Superior temporal gyrus (tissue), 1 donor: ENCODE measurements around the gene RAB34.

ENCODE experiments used
- DNase-seq: peaks from one replicate; pipeline ENCODE4 v3.0.0-alpha.2; 2016; ENCODE audit errors: extremely low spot score

Gene RAB34

DNA sequence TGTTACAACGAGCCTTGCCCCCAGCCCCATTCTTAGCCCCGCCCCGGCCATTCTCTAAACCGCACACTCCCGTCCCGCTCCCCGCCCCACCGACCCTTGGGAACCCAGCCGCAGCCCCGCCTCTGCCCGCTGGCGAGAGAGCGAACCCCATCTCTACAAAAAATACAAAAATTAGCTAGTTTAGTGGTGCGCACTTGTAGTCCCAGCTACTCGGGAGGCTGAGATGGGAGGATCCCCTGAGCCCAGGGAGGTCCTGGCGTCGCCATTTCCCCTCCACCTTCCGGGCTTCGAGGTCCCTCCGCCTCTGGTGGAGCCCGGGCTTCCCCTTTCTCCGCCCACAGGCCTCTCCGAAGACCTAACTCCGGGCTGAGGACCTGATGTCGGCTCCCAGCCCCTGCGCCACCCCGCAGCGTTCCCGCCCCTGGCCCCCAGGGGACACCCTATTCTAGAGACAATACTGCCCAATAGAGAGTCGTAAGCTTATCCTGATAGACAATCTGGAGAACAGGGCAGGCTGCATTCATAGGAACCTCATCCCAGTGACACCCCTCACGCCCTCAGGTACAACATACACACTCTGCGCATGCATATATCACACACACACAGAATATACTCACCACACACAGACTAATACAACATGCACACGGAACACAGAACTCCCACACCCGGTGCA, 5.5 kb downstream of the RAB34 start:
- DNase-seq: no peak

DNA sequence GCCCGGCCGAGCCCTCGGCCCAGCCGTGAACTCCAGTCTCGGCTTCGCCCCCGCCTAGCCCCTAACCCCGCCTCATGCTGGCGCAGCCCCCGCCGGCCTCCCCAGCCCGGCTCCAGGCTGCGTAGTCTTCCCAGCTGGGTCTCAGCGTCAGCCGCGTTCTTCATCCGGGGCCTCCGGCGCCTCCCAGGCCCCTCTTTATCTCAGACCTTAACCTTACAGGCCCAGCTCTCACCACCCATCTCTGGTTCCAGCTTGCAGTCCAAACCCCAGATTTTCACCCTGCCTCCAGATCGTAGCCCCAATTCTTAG, 6.0 kb downstream of the RAB34 start, which contains the start of gene PROCA1:
Gene PROCA1, minus strand, starts transcription at position 166 of the 309 bp plus-strand sequence. CDS start 228 bp downstream, outside the sequence.
- no peak for DNase-seq

DNA sequence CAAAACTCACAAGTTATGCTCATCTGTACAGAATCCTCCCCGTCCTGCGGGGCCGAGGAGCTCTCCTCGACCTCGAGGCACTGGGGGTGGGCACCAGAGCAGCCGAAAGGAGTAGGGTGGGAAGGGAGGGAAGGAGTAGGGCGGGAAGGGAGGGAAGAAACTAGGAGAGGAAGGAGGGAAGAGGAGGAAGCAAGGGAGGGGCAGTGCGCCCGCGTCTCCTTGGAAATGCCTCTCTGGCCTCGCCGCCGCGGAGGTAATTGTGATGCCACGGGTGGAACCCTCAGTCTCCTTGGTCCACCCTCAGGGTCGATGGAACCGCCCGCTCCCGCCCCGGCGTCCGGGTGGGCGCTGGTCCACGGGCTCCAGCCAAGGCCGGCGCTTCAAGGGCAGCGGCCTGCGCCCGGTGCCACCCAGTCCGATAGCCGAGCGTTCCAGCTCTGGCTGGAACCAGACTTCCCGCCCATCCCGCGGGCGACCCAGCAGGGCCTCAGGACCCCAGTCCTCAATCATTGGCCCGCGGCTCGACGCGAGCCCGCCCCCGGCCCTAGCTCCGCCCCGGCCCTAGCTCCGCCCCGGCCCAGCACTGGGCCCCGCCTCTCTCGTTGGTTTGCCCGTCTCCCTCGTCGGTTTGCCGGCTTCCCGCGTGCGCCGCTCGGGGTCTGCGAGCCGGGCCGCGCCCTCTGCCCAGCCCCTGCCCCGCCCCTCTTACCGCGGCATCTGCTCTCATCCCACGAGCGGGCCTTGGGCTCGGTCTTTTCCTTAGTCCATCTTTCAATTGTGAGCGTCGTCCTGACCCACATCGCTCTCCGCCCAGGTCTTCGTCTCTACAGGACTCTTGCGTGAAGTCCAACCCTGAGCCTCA, 6.6 kb downstream of the RAB34 start:
- peak; percentile 65 for DNase-seq

DNA sequence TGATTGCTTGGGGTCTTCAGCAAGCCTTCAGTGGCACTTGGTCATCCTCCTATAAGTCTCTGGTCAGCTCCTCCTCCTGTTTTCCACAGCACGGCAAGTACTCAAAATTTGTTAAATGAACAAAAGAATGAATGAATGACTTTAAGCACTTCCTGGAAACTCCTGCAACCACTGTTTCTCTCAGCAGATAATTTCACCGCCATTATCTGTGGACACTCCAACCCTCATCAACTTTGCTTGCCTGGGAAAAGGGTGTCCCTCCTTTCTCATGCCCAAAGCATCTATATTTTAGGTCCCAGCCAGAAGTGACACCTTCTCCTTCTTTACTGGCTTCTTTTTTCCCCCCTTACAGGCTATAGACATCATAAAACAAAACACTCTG, 10.3 kb downstream of the RAB34 start:
- DNase-seq: no peak

DNA sequence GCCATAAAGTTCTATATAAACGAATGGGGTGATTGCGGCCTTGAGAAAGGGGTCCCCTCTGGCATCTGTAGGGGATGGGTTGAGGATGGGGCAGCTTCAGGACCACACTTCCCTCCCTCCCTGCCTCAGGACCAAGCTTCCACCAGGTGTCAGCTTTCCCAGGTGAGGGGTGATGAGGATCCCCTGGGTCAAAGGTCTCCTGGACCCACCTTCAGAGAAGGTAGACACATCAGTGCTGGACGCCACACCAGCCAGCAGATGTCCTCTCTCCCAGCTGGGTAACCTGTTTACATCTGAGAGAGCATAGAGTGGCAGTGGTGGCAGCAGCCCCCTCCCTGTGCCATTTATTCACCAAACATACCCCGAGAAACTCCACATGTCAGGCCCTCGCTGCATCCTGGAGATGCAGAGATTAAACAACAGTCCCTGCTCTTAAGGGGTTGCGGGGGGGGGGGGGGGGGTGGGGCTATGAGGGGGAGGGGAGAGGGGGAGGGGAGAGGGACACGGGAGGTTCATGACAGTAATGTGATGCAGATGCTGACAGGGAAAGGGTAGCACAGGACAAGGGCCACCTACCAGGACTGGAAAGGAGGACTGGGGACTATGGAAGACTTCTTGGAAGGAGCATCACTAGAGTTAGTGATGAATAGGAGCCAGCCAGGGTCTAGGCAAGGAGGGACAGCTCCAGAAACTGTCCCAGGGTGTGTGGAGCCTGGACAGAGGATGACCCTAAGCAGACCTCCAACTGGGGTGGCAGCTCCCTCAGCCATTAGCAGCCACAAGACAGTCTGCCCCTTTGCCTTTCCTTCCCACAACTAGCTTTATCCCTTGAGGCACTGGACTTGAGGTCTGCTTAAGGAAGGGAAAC, 11.0 kb downstream of the RAB34 start:
- DNase-seq: no peak

DNA sequence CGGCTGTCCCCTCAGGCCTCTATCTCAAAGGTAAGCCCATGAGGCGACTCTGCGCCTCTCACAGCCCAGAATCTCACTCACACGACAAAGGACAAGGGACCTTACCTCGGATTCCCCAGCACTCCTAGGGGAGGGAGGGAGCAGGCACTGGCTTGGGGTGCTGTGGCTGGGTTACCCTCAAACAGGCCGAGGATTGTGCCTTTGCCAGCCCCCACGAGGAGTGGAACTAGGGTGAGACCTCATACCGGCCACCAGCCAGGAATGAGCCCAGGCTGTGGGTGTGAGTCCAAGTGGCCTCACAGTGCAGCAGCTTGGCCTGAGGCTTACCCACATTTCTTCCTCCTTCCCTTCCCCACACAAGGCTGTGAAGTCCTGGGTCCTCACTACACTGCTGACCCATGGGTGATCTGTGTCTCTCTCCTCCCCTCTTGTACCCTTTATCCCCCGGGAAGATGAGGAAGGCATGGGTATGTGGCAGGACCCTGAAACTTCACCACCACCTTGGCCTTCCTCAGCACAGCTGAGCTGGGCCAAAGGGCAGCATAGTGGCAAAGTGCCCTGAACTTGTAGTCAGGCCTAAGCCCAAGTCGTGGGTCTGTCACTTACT, 11.8 kb downstream of the RAB34 start:
- DNase-seq: no peak

DNA sequence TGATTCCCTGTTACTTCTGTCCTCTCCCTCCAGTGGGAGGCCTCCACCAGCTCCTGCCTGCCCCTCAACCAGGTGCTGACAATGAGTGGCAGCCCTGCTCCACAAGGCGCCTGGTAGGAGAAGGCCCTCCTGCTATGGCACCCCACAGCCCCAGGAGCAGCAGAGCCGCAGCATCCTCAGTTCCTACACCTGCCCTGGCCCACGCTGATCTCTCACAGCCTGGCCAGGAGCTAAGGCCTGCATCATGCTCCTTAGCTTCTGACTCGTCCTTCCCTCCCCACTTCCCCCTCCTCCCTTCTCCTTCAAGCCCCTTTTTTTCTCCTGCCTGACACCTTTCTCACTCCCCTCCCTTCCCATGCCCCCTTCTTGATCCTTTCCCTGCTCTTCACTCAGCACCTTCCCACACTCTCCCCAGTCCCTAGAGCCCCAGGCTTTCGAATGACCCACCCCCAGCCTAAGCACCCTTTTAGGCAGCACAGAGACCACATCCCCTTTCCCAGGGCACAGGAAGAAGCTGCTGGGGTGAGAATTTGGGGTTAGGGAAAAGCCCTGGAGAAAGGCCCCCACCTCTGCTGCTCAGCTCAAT, 12.5 kb downstream of the RAB34 start:
- no peak for DNase-seq

DNA sequence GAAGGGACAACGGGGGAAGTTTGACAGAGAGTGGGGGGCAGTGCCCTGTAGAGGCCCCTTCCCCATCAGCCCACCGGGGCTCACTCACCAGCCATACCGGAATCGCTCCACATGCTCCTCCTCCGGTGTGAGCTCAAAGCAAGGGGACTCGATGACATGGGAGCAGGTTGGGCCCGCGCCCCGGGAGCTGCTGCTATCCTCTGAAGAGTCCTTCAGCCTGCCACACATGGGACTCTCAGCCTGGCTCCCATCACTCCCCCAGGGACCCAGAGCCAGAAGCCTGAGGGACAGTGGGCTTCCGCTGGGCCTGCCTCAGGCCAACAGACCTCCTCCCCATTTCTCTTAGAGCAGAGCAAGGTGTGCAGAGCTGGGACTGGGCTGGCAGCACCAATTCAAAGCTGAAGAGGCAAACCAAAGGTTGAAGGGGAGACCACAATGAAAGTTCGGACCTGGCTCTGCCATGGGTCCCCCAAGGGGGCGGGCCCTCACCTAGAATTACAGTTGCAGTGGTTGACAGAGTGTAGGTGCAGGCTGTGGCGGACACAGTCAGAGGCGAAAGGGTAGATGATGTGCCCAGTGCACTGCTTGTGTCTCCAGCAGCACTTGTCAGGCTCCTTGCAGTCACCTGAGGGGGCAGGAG, 13.3 kb downstream of the RAB34 start:
- no peak for DNase-seq

DNA sequence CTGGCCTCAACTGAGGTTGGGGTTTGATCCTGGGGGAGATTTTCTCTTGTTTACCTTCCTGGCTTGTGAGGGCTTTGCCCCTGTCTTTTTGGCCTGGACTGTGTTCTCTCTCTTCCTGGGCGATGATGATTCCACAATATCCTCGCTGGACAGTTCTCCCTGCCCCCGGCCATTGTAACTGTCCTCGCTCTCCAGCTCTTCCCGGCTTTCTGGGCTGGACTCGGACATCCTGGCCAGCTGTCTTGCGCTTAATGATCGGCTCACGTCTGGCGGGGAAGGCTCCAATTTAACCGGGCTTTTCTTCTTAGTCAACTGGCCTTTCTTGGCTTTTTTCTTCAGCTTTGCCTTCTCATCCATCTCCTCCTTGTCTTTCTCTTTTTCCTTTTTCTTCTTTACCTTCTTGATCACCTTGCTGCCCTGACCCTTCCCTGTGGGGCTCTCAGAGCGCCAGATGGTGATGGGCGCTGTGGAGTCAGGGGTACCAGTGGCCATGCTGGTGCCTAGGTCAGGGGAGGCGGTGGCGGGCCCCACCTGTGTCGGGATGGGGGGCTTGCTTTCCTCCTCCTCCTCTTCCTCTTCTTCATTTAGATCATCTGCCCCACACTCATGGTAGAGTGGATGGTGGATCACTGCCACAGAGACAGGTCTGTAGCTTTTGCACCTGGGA, 14.0 kb downstream of the RAB34 start:
- DNase-seq: no peak

DNA sequence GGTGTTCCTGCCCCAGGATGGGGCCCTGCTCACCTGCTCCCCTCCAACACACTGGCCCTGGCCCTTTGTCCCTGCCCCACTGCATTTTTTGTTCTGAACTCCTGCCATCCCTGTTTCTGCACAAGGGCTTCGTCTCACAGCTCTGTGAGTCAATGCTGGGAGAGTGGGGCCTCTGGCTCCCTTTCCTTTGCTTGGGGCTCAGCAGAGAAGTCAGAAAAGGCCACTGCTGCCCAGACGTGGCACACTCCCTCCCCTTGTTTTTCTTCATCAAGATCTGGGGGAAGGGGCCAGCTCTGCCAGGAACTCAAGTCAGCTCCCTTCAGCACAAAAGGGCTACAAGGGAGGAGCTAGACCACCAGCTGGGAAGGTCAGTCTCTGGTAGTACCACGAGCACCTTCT, 14.9 kb downstream of the RAB34 start:
- no peak for DNase-seq

DNA sequence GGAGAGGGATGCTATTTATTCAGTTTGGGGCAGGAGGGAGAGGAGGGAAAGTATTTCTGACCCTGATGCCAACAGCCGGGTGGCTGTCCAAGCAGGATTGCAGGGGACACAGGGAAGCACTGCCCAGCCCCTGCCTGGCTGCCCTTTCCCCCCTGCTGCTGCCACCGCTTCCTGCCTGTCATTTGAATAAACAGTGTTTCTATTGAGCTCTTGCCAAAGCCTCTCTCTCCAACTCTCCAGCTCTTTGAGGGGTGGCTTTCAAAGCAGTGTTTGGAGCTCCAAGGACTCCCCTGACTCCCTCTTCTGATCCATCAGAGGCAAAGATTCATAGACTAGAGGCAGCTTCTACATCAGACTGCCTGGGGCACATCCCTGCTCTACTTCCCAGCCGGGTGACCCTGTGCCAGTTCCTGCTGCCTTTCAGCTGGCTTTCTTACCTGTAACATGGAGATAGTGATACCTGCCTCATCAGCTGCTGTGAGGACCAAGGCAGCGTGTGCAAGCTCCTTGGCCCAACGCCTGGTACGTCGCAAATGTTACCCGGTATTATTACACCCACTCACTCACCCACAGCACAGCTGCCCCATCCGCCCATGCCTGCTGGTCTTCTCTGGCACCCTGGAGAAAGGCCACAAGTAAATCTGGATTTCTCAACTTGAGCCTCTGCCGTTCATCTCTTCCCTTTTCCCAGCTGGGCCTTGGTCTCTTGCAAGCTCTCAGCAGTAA, 15.5 kb downstream of the RAB34 start:
- DNase-seq: peak; percentile 78

DNA sequence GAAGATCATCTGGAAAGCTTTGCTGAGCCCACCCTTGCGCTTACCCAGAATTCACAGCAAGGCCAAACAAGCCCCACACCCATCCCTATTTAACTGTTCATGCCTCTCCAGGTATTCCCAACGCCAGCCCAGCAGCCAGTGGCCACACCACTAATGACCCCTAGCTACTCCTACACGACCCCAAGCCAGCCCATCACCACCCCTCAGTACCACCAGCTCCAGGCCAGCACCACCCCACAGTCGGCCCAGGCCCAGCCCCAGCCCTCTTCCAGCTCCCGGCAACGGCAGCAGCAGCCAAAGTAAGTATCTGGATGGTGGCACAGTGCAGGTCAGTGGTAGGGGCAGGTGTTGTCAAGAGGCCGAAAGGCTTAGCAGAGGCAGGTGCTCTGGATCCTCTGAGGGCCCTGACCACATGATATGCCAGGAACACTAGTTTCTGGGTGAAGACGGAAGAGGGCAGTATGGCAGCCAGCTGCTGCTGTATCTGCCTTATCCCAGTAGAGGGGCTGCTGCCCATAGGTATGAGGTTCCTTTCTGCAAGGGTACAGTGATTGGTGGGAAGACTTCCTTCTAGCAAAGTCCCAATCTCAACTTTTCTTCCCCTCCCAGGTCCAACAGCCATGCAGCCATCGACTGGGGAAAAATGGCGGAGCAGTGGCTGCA, 16.7 kb downstream of the RAB34 start:
- no peak for DNase-seq

DNA sequence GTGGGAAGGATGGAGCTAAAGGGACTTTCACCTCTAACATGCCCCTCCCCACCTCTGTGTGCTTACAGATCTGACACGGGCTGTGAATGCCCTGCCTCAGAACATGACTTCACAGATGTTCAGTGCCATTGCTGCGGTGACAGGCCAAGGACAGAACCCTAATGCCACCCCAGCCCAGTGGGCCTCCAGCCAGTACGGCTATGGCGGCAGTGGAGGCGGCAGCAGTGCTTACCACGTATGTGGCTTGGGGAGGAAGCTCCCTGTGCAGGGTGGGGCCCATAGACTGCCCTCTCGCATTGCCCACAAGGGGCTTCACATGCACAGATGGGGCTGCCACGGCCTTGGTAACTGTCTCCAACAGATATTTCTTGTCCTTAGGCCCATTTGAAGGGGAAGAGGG, 17.4 kb downstream of the RAB34 start:
- DNase-seq: no peak

DNA sequence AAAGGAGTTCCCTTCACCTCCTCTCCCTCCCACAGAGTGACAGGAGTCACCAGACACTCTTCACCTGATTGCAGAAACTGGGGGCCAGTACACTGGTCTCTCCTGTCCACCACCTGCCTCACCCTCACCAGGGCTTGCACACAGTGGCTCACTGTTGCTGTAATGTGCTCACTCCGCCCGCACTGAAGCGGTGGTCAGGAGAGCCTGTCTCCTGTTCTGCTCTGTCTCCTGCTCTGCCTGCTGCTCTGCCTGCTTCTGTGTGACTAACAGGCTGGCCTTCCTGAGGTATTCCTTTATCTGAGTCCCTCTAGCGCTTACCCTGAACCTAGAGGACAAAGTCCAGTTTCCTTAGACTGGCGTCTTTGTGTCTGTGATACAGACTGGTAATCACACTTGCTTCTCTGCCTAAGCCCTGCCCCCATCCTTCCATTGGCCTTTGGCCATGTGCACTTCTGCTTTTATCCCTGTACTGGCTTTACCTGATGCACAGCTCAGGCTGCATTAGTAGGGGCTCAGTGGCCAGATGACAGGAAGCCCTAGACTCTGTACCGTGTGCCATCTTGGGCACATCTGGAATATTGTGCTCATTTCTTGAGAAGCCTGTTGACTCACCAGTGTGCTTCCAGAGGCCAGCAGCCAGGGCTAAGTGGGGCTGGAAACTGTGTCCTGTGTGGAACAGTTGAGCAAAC, 19.3 kb downstream of the RAB34 start:
- no peak for DNase-seq

DNA sequence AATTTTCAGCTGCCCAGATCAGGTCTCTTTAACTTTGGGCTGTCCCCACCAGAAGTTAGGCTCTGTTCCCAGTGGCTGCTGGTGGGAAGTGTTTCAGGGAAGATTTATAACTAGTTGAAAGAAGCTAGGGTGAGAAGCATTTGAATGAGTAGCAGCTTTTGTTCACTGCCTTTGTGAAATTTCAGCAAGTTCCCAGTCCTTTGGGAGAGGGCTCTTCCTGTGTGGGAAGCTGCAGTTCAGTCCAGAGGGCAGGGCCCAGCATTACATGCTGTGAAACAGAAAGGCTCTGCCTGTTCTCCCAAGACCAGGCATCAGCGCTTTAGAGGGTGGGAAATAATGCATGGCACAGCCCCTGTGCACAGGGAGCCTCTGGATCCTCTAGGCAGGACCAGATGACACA, 23.8 kb downstream of the RAB34 start:
- DNase-seq: no peak

DNA sequence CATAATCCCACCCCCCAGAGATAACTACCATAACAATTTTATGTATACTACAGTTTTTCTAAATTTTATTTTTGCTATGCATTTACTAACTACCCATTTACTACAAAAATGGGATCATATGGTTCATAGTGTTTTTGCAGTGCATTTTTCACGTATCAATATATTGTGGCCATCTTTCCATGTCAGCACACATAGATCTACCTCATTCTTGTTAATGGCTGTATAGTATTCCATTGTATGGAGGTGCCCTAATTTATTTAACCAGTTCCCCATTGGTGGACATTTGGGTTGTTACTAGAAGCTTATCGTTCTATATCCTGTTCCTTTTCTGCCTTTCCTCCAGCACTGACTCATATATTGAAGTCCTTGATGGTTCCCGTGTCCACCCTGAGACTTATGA, 28.7 kb downstream of the RAB34 start:
- DNase-seq: no peak

DNA sequence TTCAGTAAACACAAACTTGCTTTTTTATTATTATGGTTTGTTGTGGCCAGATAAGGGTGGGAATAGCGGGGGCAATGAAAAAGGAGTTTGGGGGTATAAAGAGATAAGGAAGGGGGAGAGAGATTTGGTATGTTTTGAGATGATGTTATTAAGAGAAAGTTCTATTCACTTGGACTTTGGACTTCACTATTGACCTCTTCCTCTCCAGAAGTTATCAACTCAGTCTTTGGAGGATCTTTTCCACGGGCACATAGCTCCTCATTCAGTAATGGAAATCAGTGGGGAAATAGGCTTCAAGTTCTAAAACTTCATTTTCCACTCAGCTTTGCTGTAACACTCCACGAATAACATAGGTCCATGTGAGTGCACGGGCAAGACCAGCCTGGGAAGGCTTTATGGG, 29.2 kb downstream of the RAB34 start:
- DNase-seq: no peak

DNA sequence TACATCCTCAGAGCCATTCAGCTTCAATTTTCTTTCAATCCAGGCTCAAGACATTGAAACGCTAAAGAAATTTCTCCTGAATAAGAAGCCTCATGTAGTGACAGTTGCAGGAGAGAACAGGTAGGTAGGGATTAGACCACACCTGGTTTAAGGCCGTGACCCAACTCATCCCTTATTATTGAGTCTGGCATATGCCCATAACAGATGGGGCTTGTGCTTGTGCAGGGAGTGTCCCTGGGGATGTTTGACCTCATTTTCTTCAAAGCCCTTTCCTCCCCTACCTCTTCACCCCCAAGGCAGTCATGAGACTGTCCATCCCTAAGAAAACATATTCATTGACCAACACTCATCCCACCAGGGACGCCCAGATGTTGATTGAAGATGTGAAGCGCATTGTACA, 31.4 kb downstream of the RAB34 start:
- no peak for DNase-seq

DNA sequence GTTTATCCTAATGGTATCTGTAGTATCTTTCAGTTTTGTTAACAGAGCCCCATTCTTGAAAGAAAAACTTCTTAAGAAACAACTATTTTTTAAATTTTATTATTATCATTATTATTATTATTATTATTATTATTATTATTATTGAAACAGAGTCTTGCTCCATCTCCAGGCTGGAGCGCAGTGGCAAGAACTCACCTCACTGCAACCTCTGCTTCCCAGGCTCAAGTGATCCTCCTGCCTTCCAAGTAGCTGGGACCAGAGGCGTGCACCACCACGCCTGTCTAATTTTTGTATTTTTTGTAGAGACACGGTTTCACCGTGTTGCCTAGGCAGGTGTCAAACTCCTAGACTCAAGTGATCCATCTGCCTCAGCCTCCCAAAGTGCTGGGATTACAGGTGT, 32.3 kb downstream of the RAB34 start:
- DNase-seq: no peak
